ENCODE measurements around the gene SPOCD1. TPM values are rescaled to one million over a fixed set of nuclear protein-coding genes. Genes with fewer than 3 reads are reported as not detected.

SPOCD1 gene
- total RNA-seq, 2 donors from 2014 or later, result 6.6 to 10.6 TPM

DNA sequence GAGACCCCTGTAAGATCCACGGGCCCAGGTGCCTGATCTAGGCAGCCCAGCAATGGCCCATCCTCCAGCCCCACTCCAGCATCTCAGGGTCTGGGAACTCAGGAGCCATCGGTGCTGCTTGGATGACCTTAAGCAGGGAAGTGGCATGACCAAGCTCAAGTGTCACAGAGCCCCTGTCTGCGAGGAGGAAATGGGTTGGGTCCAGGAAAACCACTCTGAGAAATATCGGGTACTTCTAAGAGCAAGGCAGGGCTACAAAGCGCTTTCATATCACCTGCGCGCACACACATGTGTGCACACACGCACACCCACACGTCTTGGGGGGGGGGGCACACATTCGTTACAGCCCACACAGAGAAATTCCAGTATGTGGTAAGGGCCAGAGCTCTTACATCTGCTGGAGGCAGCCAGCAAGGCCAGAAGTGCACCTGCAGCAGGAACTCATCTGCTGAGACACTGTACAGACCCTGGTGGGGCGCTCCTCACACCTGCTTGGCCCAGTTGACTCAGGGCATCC is 32.6 kb upstream of the SPOCD1 start:
- Histone ChIP-seq H3K36me3 (no peaks in the 10 kb centered on the region), H3K4me1 (ENCODE audit: control insufficient read depth in 1 of 2, low read depth in 2 of 2) (peaks cover 0 to 2% of the 10 kb centered on the region in 2 donors), H3K27me3 (replicated peaks; ENCODE audit: insufficient read depth) (no peaks in the 10 kb centered on the region), H3K9me3 (no peaks in the 10 kb centered on the region), H3K4me3 (no peak overlapping the region), H3K27ac (no peak overlapping the region)
- DNase-seq (ENCODE audit: low spot score) (no peak), ATAC-seq (ENCODE audit: insufficient number of reproducible peaks, low FRiP score, low read depth) (no peak)
- TF ChIP-seq, protein P1, sequence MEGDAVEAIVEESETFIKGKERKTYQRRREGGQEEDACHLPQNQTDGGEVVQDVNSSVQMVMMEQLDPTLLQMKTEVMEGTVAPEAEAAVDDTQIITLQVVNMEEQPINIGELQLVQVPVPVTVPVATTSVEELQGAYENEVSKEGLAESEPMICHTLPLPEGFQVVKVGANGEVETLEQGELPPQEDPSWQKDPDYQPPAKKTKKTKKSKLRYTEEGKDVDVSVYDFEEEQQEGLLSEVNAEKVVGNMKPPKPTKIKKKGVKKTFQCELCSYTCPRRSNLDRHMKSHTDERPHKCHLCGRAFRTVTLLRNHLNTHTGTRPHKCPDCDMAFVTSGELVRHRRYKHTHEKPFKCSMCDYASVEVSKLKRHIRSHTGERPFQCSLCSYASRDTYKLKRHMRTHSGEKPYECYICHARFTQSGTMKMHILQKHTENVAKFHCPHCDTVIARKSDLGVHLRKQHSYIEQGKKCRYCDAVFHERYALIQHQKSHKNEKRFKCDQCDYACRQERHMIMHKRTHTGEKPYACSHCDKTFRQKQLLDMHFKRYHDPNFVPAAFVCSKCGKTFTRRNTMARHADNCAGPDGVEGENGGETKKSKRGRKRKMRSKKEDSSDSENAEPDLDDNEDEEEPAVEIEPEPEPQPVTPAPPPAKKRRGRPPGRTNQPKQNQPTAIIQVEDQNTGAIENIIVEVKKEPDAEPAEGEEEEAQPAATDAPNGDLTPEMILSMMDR (IDR thresholded peaks at IDR 0.05), result no peak

GRCh38 chr1:31846484-31846883 is 30.7 kb upstream of the SPOCD1 start:
- no peak for DNase-seq (ENCODE audit: low spot score)

GRCh38 chr1:31843506-31843905 is 27.7 kb upstream of the SPOCD1 start:
- DNase-seq (ENCODE audit: low spot score), result peak; percentile 9

More at GRCh38 chr1:31846484-31846883, 30.7 kb upstream of the SPOCD1 start:
- Histone ChIP-seq H3K9me3 (no peaks in the 10 kb centered on the region), H3K27me3 (replicated peaks; ENCODE audit: insufficient read depth) (no peaks in the 10 kb centered on the region), H3K4me1 (ENCODE audit: control insufficient read depth in 1 of 2, low read depth in 2 of 2) (peaks cover 0 to 9% of the 10 kb centered on the region in 2 donors), H3K36me3 (no peaks in the 10 kb centered on the region), H3K27ac (no peak overlapping the region), H3K4me3 (no peak overlapping the region)
- TF ChIP-seq, protein P1 (IDR thresholded peaks at IDR 0.05), result no peak
- ATAC-seq (ENCODE audit: insufficient number of reproducible peaks, low FRiP score, low read depth), result no peak

DNA sequence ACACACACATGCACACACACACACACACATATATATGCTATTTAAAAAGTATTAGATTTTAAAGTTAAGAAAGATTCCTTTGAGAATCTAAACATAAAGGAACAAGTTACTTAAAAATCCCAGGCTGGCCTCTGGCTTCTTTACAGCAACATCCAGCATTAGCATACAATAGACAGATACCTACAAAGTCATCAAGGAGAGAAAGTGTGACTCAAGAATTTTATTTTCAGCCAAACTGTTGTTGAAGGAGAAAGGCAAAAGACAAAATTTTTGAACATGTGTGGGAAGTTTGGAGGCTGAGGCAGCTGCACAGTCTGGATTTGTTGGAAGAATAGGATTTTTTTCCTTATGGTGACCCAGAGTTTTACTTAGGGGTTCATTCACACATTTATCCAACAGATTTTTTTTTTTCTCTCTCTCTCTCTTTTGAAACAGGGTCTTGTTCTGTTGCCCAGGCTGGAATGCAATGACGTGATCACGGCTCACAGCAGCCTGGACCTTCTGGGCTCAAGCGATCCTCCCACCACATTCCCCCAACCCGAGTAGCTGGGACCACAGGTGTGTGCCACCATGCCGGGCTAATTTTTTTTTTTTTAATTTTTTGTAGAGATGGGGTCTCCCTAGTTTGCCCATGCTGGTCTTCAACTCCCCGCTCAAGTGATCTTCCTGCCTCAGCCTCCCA is 24.0 kb upstream of the SPOCD1 start:
- Histone ChIP-seq H3K9me3 (no peaks in the 10 kb centered on the region), H3K27me3 (replicated peaks; ENCODE audit: insufficient read depth) (no peaks in the 10 kb centered on the region), H3K4me1 (ENCODE audit: control insufficient read depth in 1 of 2, low read depth in 2 of 2) (peaks cover 0 to 9% of the 10 kb centered on the region in 2 donors), H3K27ac (no peak overlapping the region), H3K4me3 (no peak overlapping the region), H3K36me3 (no peaks in the 10 kb centered on the region)
- DNase-seq (ENCODE audit: low spot score) (no peak), ATAC-seq (ENCODE audit: insufficient number of reproducible peaks, low FRiP score, low read depth) (no peak)
- TF ChIP-seq, protein P1 (IDR thresholded peaks at IDR 0.05), result no peak

More at GRCh38 chr1:31843506-31843905, 27.7 kb upstream of the SPOCD1 start:
- H3K27ac ChIP-seq, result peak overlapping the region in 1 of 2 donors; percentile 56
- peak; percentile 56 for ATAC-seq (ENCODE audit: insufficient number of reproducible peaks, low FRiP score, low read depth)
- H3K36me3 ChIP-seq, result no peaks in the 10 kb centered on the region
- H3K4me1 ChIP-seq (ENCODE audit: control insufficient read depth in 1 of 2, low read depth in 2 of 2), result peaks cover 0 to 9% of the 10 kb centered on the region in 2 donors
- H3K9me3 ChIP-seq, result no peaks in the 10 kb centered on the region
- H3K4me3 ChIP-seq, result no peak overlapping the region
- no peaks in the 10 kb centered on the region for H3K27me3 ChIP-seq (replicated peaks; ENCODE audit: insufficient read depth)
- TF ChIP-seq, protein P1 (IDR thresholded peaks at IDR 0.05), result no peak

DNA sequence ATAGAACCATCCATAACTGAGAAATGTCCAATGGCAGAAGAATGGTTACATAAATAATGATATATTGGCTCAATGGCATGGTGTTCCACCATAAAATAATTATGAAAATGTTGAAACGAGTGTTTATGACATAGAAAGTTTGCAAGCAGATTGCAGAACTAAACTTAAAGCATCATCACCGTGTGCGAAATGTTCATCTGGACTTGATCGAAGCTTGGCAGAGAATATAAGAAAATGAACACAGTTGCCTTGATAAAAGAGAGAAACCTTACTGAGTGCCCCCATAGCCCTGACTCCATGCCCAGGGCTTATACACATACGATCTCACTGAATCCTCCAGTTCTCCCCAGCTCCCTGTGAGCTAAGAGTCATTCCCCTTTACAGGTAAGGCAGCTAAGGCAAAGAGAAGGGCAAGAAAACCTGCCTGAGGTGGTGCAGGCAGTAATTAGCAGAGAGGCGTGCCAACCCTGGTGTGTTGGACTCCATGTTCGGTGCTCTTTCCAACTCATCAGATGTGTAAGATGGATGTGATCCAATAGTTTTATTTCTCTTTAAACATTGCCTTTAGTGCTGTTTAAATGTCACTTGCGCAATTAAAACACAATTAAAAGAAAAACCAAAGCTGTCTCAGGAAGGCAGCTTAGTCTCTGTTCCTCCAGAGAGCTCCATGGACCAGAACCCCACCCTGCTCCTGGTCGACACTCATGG is 21.8 kb upstream of the SPOCD1 start:
- Histone ChIP-seq H3K4me3 (no peak overlapping the region), H3K4me1 (ENCODE audit: control insufficient read depth in 1 of 2, low read depth in 2 of 2) (no peaks in the 10 kb centered on the region), H3K27me3 (replicated peaks; ENCODE audit: insufficient read depth) (no peaks in the 10 kb centered on the region), H3K27ac (no peak overlapping the region), H3K36me3 (no peaks in the 10 kb centered on the region), H3K9me3 (no peaks in the 10 kb centered on the region)
- TF ChIP-seq, protein P1 (IDR thresholded peaks at IDR 0.05), result no peak
- DNase-seq (ENCODE audit: low spot score), result no peak
- no peak for ATAC-seq (ENCODE audit: insufficient number of reproducible peaks, low FRiP score, low read depth)

Measured in thoracic aorta (tissue), 2 donors.